HG03442 (cell line): ENCODE data around the gene SLC23A2.
"Not testable (repeated sequence)": the region's sequence is repeated elsewhere in the genome, so short reads cannot be mapped to it uniquely, and the experiment has no call there.

Experiments used
- ATAC-seq: cut with Tn5 transposase; IDR thresholded peaks from one replicate; pipeline ENCODE4 v1.9.1; 2021; ENCODE audit warnings: mild to moderate bottlenecking, moderate library complexity; ENCODE audit not compliant: unreplicated experiment

Gene SLC23A2

DNA sequence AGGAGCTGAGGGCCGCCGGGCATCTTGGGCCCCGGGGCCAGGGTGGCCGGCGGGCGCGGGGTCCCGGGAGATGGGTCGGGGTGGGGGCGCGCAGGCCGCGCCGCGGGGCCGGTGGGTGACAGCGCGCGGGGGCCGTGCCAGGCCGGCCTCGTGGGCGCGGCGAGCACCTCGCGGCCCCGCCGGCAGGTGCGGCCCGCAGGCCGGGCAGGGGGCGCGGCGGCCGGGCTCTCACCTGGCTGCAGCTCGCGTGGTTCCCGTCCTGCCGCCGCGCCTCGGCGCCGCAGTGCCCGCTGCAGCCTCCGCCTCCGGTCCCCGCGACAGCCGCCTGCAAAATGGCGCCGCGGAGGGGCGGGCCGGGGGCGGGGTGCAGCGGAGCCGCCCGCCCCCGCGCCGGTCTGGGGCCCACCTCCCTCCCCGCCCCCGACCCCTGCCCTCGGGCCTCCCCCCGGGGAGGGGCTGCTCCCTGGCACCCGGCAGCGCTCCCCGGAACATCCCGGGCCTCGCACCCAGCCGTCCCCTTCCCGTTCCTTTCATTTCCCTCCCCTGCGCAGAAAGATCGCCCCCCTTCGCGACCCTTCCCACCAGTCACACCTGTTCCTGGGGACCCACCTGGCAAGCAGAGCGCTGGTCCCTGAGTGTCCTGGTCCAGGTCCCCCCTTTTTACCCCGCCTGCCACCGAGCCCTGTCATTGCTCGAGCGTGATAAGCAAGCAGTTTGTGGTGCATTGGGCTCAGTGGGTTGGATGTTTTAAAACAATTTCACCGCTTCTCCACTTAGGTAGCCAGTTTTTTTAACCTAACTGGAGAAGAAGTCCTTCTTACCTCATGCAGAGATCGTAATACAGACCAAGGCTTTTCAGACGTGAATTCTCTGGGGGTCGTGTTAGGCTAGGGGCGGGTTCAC is at the start of gene SLC23A2:
SLC23A2 (minus strand) TSS at position 337 of the 903 bp plus-strand sequence. CDS start 68,948 bp downstream, outside the sequence.
- ATAC-seq = peak; percentile 40

DNA sequence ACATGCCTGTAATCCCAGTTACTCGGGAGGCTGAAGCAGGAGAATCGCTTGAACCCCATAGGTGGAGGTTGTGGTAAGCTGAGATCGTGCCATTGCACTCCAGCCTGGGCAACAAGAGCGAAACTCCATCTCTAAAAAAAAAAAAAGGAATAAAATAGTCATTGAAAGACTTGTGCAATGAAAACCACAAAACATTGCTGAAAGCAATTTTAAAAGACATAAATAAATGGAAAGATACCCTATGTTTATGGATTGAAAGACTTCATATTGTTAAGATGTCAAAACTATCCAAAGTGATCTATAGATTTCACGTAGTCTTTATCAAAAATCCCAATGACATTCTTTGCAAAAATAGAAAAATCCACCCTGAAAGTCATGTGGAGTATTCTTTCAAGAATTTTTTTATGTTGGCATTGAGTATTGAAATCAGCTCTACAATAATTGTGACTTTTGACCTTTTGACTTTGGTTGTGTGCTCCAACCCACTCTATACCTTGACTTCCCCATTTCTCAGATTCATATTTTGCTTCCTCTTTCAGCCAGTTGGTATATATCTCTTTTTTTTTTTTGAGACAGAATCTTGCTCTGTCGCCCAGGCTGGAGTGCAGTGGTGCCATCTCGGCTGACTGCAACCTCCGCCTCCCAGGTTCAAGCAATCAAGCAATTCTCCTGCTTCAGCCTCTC is 45.5 kb upstream of the SLC23A2 start:
- ATAC-seq = no peak

DNA sequence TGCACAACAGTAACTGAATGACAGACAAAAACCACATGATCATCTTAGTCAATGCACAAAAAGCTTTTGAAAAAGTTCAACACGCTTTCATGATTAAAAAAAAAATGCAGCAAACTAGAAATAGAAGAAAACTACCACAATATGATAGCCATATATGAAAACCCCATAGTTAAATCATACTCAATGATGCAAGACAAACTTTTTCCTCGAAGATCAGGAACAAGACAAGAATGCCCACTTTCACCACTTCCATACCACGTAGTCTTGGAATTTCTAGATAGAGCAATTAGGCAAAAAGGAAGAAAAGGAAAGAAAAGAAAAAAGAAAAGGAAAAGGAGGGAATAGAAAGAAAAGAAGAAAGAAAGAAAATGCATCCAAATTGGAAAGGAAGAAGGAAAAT is 44.6 kb upstream of the SLC23A2 start:
- ATAC-seq = no peak

DNA sequence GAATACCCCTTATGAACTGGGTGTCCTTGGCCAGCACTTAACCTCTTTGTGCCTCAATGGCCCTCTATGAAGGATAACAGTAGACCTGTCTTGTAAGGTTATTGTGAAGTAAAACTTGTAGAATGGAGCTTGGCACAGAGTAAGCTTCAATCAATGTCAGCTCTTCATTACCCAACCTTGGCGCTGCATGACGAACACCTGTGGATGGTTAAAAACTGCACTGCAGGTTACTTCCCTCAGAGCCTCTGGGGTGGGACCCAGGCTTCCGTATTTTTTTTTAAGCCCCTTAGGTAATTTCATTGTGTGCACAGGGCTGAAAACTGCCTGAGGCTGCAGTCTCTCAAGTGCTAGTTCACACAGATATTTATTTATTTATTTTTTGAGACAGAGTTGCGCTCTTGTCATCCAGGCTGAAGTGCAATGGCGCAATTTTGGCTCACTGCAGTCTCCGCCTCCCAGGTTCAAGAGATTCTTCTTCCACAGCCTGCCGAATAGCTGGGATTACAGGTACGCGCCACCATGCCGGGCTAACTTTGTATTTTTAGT is 42.8 kb upstream of the SLC23A2 start:
- no peak for ATAC-seq

DNA sequence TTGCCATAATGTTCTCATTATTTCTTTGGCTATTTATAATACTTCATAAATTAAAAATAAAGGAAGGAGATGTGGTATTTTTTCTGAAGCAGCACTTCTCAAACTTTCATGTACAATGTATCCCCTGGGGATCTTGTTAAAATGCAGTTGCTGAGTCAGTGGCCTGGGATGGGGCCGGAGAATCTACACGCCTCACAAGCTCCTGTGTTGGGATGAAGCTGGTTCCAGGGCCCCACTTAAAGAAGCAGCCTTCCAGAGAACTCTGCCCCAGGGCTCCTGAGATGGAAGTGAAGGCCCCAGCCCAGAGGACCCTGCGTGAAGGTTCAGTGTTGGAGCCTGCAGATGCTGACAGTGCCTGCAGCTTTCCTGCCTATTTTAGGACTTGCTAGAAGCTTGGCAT is 40.1 kb upstream of the SLC23A2 start:
- ATAC-seq = no peak

DNA sequence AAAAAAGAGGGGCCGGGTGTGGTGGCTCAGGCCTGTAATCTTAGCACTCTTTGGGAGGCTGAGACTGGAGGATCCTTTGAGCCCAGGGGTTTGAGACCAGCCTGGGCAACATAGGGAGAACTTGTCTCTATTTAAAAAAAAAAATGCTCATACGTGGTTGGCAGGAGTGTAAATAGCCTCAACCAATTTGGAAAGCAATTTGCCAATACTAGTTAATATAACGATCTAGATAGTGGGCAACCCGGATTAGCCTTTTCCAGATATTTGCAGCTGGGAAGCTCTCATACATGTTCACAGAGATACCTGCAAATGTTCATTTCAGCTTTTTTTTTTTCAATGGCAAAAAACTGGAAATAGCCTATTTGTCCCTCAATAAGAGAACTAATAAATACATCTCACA is 39.0 kb upstream of the SLC23A2 start:
- ATAC-seq = no peak

DNA sequence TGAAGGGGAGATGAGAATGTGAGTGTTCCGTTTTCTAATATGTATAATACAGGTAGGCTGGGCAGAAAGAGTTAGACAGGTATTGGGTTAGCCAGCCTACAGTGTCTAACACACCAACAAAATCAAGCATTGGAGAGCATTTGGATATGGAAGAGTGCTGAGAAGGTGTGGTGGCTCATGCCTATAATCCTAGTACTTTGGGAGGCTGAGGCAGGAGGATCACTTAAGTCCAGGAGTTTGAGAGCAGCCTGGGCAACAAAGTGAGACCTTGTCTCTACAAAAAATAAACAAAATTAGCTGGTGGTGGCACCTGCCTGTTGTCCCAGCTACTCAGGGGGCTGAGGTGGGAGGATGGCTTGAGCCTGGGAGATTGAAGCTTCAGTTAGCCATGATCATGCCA is 38.6 kb upstream of the SLC23A2 start:
- ATAC-seq = no peak

DNA sequence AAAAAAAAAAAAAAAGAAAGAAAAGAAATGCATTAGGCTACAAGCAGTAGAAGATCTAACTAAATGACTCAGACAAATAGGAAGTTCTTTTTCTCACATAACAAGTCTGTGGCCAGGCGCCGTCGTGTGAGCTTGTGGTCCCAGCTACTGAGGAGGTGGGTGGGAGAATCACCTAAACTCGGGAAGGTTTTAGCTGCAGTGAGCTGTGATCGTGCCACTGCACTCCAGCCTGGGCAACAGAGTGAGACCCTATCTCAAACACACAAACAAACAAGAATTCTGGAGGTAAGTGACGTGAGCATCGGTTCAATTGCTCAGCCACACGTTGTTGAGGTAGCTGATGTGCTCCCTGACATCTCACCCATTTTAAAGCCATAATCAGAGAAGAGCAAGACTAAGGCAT is 37.9 kb upstream of the SLC23A2 start:
- ATAC-seq = no peak

DNA sequence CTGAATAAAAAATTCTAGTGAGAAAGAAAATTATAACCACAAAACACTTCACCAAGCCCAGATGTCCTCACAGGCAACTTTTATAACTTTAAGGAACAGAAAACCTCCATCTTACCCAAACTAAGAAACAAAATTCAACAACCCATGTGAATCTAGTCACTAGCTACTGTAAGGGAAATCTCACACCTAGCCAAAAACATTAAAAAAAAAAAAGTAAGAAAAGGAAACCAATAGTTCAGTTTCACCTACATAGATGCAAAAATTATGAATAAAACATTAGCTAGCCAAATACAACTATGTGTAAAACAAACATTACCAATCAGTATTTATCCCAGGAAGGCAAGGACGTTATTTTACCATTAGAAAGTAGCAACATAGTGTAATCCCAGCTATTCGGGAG is 35.5 kb upstream of the SLC23A2 start:
- ATAC-seq = no peak

DNA sequence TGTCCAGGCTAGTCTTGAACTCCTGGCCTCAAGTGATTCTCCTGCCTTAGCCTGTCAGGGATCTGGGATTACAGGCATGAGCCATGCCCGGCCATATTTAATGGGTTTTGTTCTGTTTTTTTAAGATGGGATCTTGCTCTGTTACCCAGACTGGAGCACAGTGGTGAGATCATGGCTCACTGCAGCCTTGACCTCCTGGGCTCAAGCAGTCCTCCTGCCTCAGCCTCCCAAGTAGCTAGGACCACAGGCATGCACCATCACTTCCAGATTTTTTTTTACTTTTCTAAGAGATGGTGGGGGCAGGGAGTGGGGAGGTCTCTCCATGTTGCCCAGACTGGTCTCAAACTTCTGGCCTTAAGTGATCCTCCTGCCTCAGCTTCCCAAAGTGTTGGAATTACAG is 34.2 kb upstream of the SLC23A2 start:
- not testable (repeated sequence) for ATAC-seq

DNA sequence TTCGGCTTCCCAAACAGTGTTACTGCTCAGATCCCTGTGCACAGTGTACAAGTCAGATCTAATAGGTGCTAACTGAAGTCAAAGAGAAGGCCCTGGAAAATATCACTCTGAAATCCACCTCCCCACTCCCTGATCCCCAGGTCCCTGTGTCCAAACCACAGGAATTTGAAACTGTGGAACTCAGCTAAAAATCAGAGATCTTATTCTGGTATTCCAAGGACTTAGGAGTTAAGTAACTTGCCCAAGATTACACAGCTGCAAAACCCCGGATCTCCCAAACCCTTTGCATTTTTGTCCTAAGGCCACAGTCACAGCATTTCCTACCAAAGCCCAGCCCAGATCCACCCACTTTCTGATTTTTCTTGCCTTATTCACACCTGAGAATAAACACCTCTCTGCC is 32.3 kb upstream of the SLC23A2 start:
- no peak for ATAC-seq

DNA sequence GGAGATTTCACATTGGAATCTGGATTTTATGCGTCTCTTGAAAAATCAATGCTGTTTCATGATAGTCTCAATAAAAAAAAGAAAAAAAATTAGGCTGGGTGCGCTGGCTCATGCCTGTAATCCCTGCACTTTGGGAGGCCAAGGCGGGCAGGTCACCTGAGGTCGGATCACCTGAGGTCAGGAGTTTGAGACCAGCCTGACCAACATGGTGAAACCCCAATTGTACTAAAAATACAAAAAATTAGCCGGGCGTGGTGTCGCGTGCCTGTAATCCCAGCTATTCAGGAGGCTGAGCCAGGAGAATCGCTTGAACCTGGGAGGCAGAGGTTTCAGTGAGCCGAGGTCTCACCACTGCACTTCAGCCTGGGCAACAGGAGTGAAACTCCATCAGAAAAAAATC is 30.4 kb upstream of the SLC23A2 start:
- ATAC-seq = not testable (repeated sequence)

DNA sequence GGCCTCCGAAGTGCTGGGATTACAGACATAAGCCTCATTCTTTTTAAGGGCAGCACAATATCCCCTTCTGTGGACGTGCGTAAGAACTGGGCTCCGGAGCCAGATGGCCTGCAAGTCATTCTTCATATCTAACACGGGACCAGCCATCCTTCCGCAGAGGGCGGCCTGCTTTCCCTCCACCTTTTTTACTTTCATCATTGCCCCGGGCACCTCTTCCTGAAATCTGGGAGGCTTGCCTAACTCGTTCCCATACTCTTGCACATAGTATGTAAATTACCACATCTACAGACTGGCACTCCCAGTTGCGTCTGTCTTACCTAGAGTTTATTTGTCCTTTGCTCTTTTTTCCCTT is 29.9 kb upstream of the SLC23A2 start:
- ATAC-seq = no peak

DNA sequence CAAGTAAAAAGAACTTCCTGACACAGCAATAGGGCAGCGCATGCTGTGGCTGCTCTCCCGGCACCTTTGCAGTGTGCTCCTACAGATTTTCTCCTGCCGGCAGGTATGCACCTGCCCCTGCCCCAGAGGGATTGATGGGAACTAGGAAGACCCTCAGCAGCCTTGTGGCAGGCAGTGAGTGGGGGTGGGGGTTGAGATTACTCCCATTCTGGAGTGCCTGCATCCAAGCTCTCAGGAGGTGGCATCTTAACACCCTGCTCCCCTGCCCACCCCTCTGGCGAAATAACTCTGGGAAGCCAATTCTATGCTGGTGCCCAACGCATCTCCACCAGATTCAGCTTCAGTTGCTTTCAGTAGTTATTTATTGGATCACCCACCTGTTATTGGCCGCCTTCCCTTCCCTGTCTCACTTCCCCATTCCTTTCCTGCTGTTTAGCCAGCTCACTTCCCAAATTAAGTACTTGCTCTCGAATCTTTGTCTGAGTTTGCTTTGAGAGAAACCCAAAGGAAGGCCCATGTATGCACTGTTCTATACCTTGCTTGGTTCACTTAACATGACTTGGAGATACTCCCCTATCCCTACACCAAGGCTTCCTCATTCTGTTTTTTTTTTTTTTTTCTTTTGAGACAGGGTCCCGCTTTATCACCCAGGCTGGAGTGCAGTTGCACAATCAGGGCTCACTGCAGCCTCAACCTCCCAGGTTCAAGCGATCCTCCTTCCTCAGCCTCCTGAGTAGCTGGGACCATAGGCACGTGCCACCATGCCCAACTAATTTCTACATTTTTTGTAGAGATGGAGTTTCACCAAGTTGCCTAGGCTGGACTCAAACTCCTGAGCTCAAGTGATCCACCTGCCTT is 29.3 kb upstream of the SLC23A2 start:
- ATAC-seq = no peak

DNA sequence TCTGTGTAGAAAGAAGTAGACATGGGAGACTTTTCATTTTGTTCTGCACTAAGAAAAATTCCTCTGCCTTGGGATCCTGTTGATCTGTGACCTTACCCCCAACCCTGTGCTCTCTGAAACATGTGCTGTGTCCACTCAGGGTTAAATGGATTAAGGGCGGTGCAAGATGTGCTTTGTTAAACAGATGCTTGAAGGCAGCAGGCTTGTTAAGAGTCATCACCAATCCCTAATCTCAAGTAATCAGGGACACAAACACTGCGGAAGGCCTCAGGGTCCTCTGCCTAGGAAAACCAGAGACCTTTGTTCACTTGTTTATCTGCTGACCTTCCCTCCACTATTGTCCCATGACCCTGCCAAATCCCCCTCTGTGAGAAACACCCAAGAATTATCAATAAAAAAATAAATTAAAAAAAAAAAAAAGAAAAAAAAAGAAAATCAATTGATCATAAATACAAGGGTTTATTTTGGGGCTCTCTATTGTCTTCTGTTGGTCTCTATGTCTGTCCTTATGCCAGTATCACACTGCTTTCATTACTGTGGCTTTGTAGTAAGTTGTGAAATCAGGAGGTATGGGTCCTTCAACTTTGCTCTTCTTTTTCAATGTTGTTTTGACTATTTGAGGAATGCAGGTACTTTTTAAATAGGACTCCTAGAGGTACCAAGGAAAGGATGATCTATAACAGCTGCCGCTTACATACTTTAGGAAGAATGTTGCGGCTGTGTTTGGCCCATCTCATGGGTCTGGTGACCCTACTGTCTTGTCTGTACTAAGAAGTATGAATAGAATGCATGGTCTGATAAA is 27.1 kb upstream of the SLC23A2 start:
- ATAC-seq = not testable (repeated sequence)

DNA sequence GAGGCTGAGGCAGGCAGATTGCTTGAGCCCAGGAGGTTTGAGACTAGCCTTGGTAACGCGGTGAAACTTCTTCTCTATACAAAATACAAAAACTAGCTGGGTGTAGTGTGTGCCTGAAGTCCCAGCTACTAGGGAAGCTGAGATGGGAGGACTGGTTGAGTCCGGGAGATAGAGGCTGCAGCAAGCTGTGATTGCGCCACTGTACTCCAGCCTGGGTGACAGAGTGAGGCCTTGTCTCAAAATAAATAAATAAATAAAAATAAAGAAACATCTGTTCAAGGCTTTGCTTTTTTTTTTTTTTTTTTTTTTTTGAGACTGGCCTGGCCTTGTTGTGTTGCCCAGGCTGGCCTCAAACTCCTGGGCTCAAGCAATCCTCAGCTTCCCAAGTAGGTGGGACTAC is 23.7 kb upstream of the SLC23A2 start:
- ATAC-seq = no peak

DNA sequence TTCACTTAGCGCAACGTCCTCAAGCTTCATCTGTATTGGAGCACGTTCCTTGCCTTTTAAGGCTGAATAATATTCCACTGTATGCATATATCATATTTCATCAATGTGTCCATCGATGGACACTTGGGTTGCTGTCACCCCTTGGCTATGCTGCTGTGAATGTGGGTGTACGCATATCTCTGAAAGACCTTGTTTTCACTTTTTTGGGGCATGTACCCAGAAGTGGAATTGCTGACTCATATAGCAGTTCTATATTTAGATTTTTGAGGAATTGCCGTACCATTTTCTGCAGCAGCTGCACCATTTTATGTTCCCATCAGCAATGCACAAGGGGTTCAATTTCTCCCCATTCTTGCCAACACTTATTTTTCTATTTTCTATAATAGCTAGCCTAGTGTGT is 22.8 kb upstream of the SLC23A2 start:
- no peak for ATAC-seq

DNA sequence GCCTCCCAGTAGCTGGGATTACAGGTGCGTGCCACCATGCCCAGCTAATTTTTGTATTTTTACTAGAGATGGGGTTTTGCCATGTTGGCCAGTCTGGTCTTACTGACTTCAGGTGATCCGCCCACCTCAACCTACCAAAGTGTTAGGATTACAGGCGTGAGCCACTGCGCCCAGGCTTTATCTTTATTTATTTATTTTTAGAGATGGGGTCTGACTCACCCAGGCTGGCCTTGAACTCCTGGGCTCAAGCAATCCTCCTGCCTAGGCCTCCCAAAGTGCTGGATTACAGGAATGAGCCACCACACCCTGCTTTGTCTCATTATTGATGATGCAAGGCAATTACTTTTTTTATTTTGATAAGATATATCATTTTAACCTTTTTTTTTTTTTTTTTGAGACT is 21.9 kb upstream of the SLC23A2 start:
- not testable (repeated sequence) for ATAC-seq

DNA sequence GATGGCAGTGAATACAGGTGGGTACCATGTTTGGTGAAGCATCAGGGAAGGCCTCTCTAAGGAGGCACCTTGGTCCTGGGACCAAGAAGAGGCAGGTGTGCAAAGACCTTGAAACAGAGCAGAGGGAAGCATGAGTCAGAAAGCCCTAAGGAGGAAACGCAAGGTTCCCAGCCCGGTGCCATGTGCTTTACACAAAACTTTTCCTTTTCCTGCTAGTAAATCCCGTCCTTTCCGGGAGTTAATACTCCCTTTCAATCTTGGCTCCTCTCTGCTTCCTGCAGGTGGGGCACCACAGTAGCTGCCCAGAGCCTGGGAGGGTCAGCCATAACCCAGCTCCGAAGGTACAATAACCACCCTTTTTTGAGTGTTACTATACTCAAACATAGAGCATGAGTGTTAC is 19.4 kb upstream of the SLC23A2 start:
- ATAC-seq = no peak

DNA sequence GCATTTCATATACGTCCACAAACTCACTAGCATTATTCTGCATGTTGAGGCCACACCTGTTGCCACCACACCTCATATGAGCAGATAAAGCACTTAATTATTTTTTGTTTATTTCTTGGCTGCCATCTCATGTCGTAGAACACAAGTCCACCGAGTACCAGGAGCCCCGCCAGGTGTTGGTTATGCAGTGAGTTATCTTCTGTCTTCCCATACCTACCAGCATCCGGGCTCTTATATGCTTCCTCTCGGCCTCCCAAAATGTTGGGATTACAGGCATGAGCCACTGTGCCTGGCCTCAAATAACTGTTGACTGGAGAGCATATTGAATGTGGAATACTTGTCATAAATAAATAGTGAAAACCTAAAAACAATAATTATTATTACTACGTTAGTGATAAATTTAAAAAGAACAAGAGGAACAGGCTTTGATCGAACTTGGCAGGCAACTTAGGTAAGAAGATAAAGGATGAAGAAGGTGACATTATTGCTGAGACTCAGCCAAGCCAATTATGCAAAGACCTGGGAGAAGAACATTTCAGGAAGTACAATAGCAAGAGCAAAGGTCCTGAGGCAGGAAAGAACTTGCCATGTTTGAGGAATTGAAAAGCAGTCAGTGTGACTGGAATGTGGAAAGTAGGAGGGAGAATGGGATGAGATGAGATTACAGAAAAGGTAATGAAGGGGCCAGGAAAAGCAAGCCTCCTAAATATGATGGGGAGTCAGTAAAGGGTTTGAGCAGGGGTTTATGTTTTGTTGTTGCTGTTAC is 12.6 kb upstream of the SLC23A2 start:
- no peak for ATAC-seq
